Stimulated activated naive CD8-positive, alpha-beta T cell treated with anti-CD3 and anti-CD28 coated beads, Interleukin-15, Interleukin-2, amounts not matched to agents 100 ng/mL and 50 ng/mL, for 24 hours (primary cell): ENCODE measurements around the gene FGFR4.
A peak's percentile ranks its signal among the peaks of the same experiment; 100 is the strongest.

ENCODE experiments used
- H3K27ac Mint-ChIP-seq: one replicate; pipeline ENCODE4 v1.8.0; 2021; ENCODE audit warnings: mild to moderate bottlenecking, mixed read lengths
- H3K27me3 Mint-ChIP-seq: one replicate; pipeline ENCODE4 v1.8.0; 2021; ENCODE audit warnings: mixed read lengths
- H3K36me3 Mint-ChIP-seq: one replicate; pipeline ENCODE4 v1.8.0; 2021; ENCODE audit warnings: low read depth, mixed read lengths
- H3K4me1 Mint-ChIP-seq: one replicate; pipeline ENCODE4 v1.8.0; 2021; ENCODE audit warnings: low read depth, mixed read lengths
- H3K4me3 Mint-ChIP-seq: one replicate; pipeline ENCODE4 v1.8.0; 2021; ENCODE audit warnings: mild to moderate bottlenecking, mixed read lengths
- H3K9me3 Mint-ChIP-seq: one replicate; pipeline ENCODE4 v1.8.0; 2021; ENCODE audit warnings: mixed read lengths

FGFR4 gene

GRCh38 chr5:177071666-177072385, 14.9 kb upstream of the FGFR4 start:
- H3K27ac Mint-ChIP-seq: no peak overlapping the region
- H3K9me3 Mint-ChIP-seq: no peaks in the 10 kb centered on the region
- H3K36me3 Mint-ChIP-seq: no peaks in the 10 kb centered on the region
- peaks cover 10% of the 10 kb centered on the region for H3K4me1 Mint-ChIP-seq
- no peak overlapping the region for H3K4me3 Mint-ChIP-seq
- H3K27me3 Mint-ChIP-seq: no peaks in the 10 kb centered on the region

GRCh38 chr5:177077335-177077734, 9.4 kb upstream of the FGFR4 start:
- Mint-ChIP-seq H3K27ac (no peak overlapping the region), H3K36me3 (no peaks in the 10 kb centered on the region), H3K9me3 (no peaks in the 10 kb centered on the region), H3K27me3 (no peaks in the 10 kb centered on the region), H3K4me3 (no peak overlapping the region), H3K4me1 (no peaks in the 10 kb centered on the region)

GRCh38 chr5:177079606-177080005, 7.1 kb upstream of the FGFR4 start:
- H3K4me3 Mint-ChIP-seq: no peak overlapping the region
- H3K36me3 Mint-ChIP-seq: no peaks in the 10 kb centered on the region
- no peaks in the 10 kb centered on the region for H3K9me3 Mint-ChIP-seq
- peaks cover 4% of the 10 kb centered on the region for H3K27me3 Mint-ChIP-seq
- H3K27ac Mint-ChIP-seq: no peak overlapping the region
- H3K4me1 Mint-ChIP-seq: no peaks in the 10 kb centered on the region

DNA sequence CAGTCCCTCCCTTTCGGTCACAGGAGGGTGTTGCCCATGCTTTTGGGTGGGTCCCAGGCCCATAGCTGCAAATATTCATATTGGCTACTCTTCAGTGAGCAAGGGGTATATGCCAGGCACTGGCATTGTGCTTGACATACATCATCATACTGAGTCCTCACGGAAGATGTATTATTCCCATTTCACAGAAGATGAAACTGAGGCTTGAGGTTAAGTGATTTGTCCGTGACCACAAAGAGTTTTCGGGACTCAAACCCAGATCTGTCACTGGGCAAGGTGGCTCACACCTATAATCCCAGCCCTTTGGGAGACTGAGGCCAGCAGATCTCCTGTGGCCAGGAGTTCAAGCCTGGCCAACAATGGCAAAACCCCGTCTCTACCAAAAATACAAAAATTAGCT, 6.5 kb upstream of the FGFR4 start:
- Mint-ChIP-seq H3K27me3 (peaks cover 4% of the 10 kb centered on the region), H3K27ac (no peak overlapping the region), H3K4me3 (no peak overlapping the region), H3K4me1 (no peaks in the 10 kb centered on the region), H3K36me3 (no peaks in the 10 kb centered on the region), H3K9me3 (no peaks in the 10 kb centered on the region)

DNA sequence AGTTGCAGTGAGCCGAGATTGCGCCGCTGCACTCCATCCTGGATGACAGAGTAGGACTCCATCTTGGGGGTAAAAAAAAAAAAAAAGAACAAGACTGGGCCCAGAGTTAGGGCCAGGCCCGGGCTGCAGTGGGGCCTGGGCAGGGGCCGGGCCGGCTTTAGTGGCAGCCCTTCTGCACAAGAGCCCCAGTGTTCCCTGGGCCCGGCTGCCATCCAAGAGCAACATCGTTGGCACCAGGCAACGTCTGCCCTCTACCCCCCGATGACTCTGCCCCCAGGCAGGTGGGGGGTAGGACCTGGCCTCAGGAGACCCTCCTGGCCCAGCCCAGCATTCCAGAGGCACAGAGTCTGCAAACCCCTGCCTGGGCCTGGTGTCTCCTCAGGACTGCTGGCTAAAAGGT, 4.9 kb upstream of the FGFR4 start:
- H3K36me3 Mint-ChIP-seq: no peaks in the 10 kb centered on the region

GRCh38 chr5:177083357-177083756, 3.4 kb upstream of the FGFR4 start:
- Mint-ChIP-seq H3K4me3 (no peak overlapping the region), H3K4me1 (peaks cover 8% of the 10 kb centered on the region), H3K27me3 (peaks cover 8% of the 10 kb centered on the region), H3K27ac (no peak overlapping the region), H3K9me3 (no peaks in the 10 kb centered on the region), H3K36me3 (no peaks in the 10 kb centered on the region)

More for the DNA sequence above, 4.9 kb upstream of the FGFR4 start:
- no peak overlapping the region for H3K27ac Mint-ChIP-seq
- H3K4me1 Mint-ChIP-seq: peaks cover 4% of the 10 kb centered on the region
- H3K27me3 Mint-ChIP-seq: peaks cover 4% of the 10 kb centered on the region
- no peaks in the 10 kb centered on the region for H3K9me3 Mint-ChIP-seq
- H3K4me3 Mint-ChIP-seq: no peak overlapping the region

DNA sequence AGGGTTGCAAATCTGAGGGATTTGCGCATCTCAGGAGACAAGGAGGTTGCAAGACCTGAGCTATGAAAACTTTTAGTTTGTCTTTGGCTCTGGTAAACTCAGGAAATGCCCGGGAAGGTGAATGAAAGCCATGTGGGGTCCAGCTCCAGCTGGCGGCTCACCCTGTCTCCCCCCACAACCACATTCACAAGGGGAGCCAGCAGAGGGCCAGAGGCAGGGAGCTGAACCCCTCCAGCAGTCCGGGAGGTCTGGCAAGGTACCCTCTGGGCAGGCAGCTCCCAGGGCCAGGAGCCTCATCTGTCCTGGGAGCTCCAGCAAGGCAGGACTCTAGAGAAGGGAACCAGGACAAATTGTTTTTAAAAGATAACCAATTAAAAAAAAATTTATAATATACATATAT, 2.5 kb upstream of the FGFR4 start:
- Mint-ChIP-seq H3K27ac (no peak overlapping the region), H3K4me3 (no peak overlapping the region), H3K4me1 (peaks cover 8% of the 10 kb centered on the region), H3K36me3 (no peaks in the 10 kb centered on the region), H3K9me3 (no peaks in the 10 kb centered on the region), H3K27me3 (peaks cover 13% of the 10 kb centered on the region)

DNA sequence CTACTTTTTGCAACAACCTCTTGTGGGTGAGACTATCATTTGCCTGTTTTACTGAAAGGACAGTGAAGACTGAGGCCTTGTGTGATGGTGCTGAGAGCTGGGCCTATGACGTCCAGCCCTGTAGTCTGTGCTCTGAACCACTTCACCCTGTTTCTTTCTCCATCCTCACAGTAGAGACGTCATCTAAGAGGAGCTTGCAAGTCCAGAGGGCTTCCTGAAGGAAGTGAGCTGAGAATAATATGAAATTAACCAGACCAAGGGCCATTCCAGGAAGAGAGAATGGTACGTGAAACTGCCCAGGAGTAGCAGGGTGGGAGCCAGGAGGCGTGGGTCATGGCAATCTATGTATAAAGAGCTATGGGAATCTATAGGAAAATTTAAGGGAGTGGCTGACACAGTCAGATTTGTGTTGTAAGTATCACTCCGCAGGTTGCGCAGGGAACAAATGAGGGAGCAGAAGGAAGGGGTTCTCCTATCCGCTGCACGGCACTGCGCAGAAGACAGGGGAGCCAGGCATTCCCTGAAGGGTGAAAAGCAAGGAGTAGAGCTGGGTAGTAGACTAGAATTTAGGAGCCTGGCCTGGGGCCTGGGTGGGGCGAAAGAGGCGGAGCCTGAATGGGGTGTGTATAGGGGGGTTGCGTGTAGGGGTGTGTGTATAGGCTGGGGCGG, 596 bp upstream of the FGFR4 start:
- no peaks in the 10 kb centered on the region for H3K9me3 Mint-ChIP-seq

GRCh38 chr5:177087398-177088005, 787 bp downstream of the FGFR4 start:
- Mint-ChIP-seq H3K9me3 (no peaks in the 10 kb centered on the region), H3K4me1 (peaks cover 8% of the 10 kb centered on the region), H3K4me3 (peak overlapping the region; percentile 37), H3K36me3 (no peaks in the 10 kb centered on the region), H3K27me3 (peaks cover 13% of the 10 kb centered on the region), H3K27ac (no peak overlapping the region)

More for the DNA sequence above, 596 bp upstream of the FGFR4 start:
- no peak overlapping the region for H3K27ac Mint-ChIP-seq
- H3K4me1 Mint-ChIP-seq: peaks cover 8% of the 10 kb centered on the region
- H3K4me3 Mint-ChIP-seq: peak overlapping the region; percentile 40
- no peaks in the 10 kb centered on the region for H3K36me3 Mint-ChIP-seq
- H3K27me3 Mint-ChIP-seq: peaks cover 13% of the 10 kb centered on the region

DNA sequence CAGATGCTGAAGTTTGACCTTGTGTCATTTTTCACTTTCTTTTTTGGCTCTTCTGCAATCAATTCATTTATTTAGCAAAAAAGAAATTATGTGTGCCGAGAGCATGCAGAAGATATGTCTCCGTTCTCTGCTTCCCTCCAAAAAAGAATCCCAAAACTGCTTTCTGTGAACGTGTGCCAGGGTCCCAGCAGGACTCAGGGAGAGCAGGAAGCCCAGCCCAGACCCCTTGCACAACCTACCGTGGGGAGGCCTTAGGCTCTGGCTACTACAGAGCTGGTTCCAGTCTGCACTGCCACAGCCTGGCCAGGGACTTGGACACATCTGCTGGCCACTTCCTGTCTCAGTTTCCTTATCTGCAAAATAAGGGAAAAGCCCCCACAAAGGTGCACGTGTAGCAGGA, 2.4 kb downstream of the FGFR4 start:
- Mint-ChIP-seq H3K9me3 (no peaks in the 10 kb centered on the region), H3K27me3 (peaks cover 9% of the 10 kb centered on the region), H3K27ac (no peak overlapping the region), H3K4me3 (no peak overlapping the region), H3K4me1 (peaks cover 8% of the 10 kb centered on the region), H3K36me3 (no peaks in the 10 kb centered on the region)

DNA sequence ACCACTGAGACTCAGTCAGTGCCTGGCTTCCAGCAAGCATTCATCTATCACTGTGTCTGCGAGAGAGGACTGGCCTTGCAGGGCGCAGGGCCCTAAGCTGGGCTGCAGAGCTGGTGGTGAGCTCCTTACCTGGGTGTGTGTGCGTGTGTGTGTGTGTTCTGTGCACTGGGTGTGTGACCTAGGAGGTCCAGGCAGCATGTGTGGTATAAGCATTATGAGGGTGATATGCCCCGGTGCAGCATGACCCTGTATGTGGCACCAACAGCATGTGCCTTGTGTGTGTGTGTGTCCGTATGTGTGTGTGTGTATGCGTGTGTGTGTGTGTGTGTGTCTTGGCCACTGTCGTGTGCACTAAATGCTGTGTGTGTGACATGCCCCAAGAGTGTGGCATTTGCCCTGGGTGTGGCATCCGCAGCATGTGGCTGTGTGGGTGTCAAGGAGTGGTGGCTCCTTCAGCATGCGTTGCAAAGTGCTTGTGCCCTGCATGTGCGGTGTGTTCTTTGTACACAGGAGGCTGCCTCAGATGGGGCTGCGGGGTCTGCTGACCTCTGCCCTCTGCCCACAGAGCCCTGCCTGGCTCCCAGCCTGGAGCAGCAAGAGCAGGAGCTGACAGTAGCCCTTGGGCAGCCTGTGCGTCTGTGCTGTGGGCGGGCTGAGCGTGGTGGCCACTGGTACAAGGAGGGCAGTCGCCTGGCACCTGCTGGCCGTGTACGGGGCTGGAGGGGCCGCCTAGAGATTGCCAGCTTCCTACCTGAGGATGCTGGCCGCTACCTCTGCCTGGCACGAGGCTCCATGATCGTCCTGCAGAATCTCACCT, 3.3 kb downstream of the FGFR4 start:
- H3K27me3 Mint-ChIP-seq: peaks cover 9% of the 10 kb centered on the region
- H3K4me1 Mint-ChIP-seq: peaks cover 8% of the 10 kb centered on the region
- no peak overlapping the region for H3K27ac Mint-ChIP-seq
- H3K36me3 Mint-ChIP-seq: no peaks in the 10 kb centered on the region
- H3K4me3 Mint-ChIP-seq: no peak overlapping the region
- no peaks in the 10 kb centered on the region for H3K9me3 Mint-ChIP-seq

DNA sequence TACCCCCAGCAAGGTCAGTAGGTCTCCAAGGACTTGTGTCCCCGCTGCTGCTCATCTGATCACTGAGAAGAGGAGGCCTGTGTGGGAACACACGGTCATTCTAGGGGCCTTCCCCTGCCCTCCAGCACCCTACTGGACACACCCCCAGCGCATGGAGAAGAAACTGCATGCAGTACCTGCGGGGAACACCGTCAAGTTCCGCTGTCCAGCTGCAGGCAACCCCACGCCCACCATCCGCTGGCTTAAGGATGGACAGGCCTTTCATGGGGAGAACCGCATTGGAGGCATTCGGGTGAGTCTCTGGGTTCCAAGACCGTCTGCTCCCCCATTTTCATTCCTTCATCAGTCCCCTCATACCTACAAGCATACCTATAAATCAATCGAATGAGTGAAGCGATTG, 4.1 kb downstream of the FGFR4 start:
- no peaks in the 10 kb centered on the region for H3K36me3 Mint-ChIP-seq
- no peaks in the 10 kb centered on the region for H3K9me3 Mint-ChIP-seq
- peaks cover 9% of the 10 kb centered on the region for H3K27me3 Mint-ChIP-seq
- H3K4me3 Mint-ChIP-seq: no peak overlapping the region
- peaks cover 8% of the 10 kb centered on the region for H3K4me1 Mint-ChIP-seq
- H3K27ac Mint-ChIP-seq: no peak overlapping the region

DNA sequence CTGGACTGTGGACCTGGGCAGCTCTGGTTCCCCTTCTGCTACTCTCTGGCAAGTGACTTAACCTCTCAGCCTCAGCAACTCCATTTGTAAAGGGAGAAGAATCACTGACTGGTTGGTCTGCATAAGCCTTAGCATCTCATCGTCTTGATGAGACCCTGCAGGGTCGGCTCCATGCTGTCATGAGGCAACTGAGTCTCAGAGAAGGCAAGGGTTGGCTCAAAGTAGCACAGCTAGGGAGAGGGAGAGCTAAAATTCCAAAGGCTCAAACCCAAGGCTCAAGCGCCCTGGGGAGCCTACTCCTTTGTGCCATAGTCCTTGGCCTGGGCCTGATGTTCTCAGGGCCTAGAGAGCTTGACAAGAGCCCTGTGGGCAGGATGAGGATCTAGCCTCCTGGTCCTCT, 4.5 kb downstream of the FGFR4 start:
- peaks cover 5% of the 10 kb centered on the region for H3K4me1 Mint-ChIP-seq
- no peak overlapping the region for H3K4me3 Mint-ChIP-seq
- H3K27ac Mint-ChIP-seq: no peak overlapping the region
- no peaks in the 10 kb centered on the region for H3K9me3 Mint-ChIP-seq
- no peaks in the 10 kb centered on the region for H3K36me3 Mint-ChIP-seq
- H3K27me3 Mint-ChIP-seq: peaks cover 9% of the 10 kb centered on the region

DNA sequence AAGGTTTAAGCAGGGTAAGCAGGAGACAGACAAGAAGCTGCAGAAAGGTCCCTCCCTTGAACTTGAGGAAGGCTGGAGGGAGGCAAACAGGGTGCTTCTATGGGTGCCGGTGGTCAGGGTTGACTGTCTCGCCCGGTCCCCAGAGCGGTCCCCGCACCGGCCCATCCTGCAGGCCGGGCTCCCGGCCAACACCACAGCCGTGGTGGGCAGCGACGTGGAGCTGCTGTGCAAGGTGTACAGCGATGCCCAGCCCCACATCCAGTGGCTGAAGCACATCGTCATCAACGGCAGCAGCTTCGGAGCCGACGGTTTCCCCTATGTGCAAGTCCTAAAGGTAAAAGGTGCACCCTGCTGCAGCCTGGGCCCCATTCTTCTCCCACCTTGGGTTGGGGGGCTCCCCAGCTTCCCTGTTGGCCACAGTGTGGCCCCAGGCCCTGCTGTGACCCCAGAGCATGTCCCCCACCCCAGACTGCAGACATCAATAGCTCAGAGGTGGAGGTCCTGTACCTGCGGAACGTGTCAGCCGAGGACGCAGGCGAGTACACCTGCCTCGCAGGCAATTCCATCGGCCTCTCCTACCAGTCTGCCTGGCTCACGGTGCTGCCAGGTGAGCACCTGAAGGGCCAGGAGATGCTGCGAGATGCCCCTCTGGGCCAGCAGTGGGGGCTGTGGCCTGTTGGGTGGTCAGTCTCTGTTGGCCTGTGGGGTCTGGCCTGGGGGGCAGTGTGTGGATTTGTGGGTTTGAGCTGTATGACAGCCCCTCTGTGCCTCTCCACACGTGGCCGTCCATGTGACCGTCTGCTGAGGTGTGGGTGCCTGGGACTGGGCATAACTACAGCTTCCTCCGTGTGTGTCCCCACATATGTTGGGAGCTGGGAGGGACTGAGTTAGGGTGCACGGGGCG, 5.7 kb downstream of the FGFR4 start:
- peaks cover 4% of the 10 kb centered on the region for H3K4me1 Mint-ChIP-seq
- H3K27ac Mint-ChIP-seq: no peak overlapping the region
- no peak overlapping the region for H3K4me3 Mint-ChIP-seq
- no peaks in the 10 kb centered on the region for H3K9me3 Mint-ChIP-seq
- H3K36me3 Mint-ChIP-seq: no peaks in the 10 kb centered on the region
- peaks cover 8% of the 10 kb centered on the region for H3K27me3 Mint-ChIP-seq
